Parathyroid adenoma (tissue), 2 donors: Measurements from ENCODE around the gene PRRC2B.

ENCODE experiments used
- H2AFZ ChIP-seq: fragments of 300-600 bp; sonication (generic); one replicate; pipeline ENCODE4 v1.7.0; 2017; ENCODE audit warnings: antibody characterized with exemption, mild to moderate bottlenecking
- H3K27ac ChIP-seq: fragments of 300-600 bp; sonication (generic); one replicate; pipeline ENCODE4 v1.7.0; 2017
- H3K27me3 ChIP-seq: fragments of 300-600 bp; sonication (generic); one replicate; pipeline ENCODE4 v1.7.0; 2017; ENCODE audit warnings: low read length; ENCODE audit not compliant: control insufficient read depth, insufficient read depth
- H3K36me3 ChIP-seq: fragments of 300-600 bp; sonication (generic); one replicate; pipeline ENCODE4 v1.7.0; 2017; ENCODE audit warnings: low read length; ENCODE audit not compliant: control insufficient read depth, insufficient read depth
- H3K4me1 ChIP-seq: fragments of 300-600 bp; sonication (generic); one replicate; pipeline ENCODE4 v1.7.0; 2017; ENCODE audit warnings: control low read depth
- H3K4me2 ChIP-seq: fragments of 300-600 bp; sonication (generic); one replicate; pipeline ENCODE4 v1.7.0; 2017; ENCODE audit warnings: low read length
- H3K4me3 ChIP-seq: fragments of 300-600 bp; sonication (generic); one replicate; pipeline ENCODE4 v1.7.0; 2017; ENCODE audit warnings: low read depth, low read length
- H3K79me2 ChIP-seq: fragments of 300-600 bp; sonication (generic); one replicate; pipeline ENCODE4 v1.7.0; 2017; ENCODE audit warnings: control low read depth
- H3K9ac ChIP-seq: fragments of 300-600 bp; sonication (generic); one replicate; pipeline ENCODE4 v1.7.0; 2017; ENCODE audit warnings: mild to moderate bottlenecking
- H3K9me3 ChIP-seq: fragments of 300-600 bp; sonication (generic); one replicate; pipeline ENCODE4 v1.7.0; 2017; ENCODE audit warnings: low read length; ENCODE audit not compliant: control insufficient read depth
- CTCF ChIP-seq: fragments of 300-600 bp; sonication (generic); IDR thresholded peaks from one replicate; pipeline ENCODE4 v1.7.0; 2017; ENCODE audit warnings: antibody characterized with exemption, mild to moderate bottlenecking
- donor health status: primary hyperparathyroidism.

The PRRC2B gene

DNA sequence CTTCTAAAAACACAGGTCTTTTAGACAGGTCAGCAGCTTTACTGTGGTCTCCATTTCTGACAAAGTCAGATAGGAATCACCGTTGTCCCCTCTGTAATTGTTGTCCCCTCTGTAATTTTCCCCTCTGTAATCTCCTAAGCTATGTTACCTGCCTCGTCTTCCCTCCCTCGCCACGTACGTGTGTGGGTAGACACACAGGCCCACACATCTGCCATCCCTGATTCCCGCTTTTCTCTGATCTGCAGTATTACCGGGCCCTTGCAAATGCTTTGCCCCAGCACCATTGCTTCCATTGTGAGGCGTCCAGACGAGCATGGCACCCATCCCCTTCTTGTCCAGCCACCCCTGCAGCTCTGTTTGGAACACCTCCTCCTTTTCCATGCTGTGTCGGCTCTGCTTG is 63.9 kb downstream of the PRRC2B start:
- TF ChIP-seq CTCF = no peak
- H3K4me1 ChIP-seq = no peaks in the 10 kb centered on the region
- H3K9ac ChIP-seq = no peak overlapping the region
- peaks cover 12% of the 10 kb centered on the region for H3K79me2 ChIP-seq
- no peak overlapping the region for H3K4me3 ChIP-seq
- H2AFZ ChIP-seq = no peak overlapping the region
- no peaks in the 10 kb centered on the region for H3K36me3 ChIP-seq
- H3K27ac ChIP-seq = no peak overlapping the region
- H3K27me3 ChIP-seq = no peaks in the 10 kb centered on the region
- no peaks in the 10 kb centered on the region for H3K9me3 ChIP-seq
- H3K4me2 ChIP-seq = no peak overlapping the region

DNA sequence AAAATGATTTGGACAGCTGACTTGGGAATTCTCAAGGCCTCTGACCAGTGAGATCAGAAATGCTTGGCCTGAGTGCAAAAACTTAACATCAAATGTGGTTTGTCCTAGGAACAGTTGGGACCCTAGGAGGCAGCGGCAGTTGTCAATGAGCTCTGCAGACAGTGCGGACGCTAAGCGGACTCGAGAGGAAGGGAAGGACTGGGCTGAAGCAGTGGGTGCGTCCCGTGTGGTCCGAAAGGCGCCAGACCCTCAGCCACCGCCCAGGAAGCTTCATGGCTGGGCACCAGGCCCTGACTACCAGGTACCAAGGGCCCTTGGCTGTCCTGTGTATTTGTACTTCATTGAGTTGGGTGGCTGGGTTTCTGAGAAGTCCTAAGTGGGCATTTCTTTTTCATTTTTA is 65.2 kb downstream of the PRRC2B start:
- Histone ChIP-seq H3K79me2 (peaks cover 12% of the 10 kb centered on the region), H2AFZ (no peak overlapping the region), H3K27ac (no peak overlapping the region), H3K4me1 (no peaks in the 10 kb centered on the region), H3K27me3 (no peaks in the 10 kb centered on the region), H3K9me3 (no peaks in the 10 kb centered on the region), H3K36me3 (no peaks in the 10 kb centered on the region), H3K9ac (no peak overlapping the region), H3K4me3 (no peak overlapping the region), H3K4me2 (no peak overlapping the region)
- TF ChIP-seq CTCF = no peak

DNA sequence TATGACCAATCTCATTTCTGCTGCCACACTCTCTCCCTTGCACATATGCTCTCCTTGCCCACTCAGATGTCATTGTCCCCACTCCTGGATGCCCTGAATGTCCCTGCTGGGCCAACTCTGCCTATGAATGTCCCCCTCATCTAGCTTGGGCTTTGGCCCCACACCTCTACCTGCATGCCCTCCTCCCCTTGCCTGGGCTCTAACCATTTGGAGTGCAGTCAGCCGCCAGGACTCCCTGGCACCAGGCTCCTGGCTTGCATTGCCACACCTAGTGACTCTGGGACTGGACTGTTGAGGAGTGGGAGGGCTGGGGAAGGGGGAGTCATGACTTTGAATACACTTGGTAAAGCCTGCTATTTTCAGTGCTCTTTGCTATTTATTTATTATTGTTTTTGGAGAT is 67.3 kb downstream of the PRRC2B start:
- Histone ChIP-seq H3K4me3 (no peak overlapping the region), H2AFZ (no peak overlapping the region), H3K79me2 (peaks cover 6% of the 10 kb centered on the region), H3K27me3 (no peaks in the 10 kb centered on the region), H3K36me3 (no peaks in the 10 kb centered on the region), H3K9ac (no peak overlapping the region), H3K9me3 (no peaks in the 10 kb centered on the region), H3K27ac (no peak overlapping the region), H3K4me1 (no peaks in the 10 kb centered on the region), H3K4me2 (no peak overlapping the region)
- no peak for TF ChIP-seq CTCF

DNA sequence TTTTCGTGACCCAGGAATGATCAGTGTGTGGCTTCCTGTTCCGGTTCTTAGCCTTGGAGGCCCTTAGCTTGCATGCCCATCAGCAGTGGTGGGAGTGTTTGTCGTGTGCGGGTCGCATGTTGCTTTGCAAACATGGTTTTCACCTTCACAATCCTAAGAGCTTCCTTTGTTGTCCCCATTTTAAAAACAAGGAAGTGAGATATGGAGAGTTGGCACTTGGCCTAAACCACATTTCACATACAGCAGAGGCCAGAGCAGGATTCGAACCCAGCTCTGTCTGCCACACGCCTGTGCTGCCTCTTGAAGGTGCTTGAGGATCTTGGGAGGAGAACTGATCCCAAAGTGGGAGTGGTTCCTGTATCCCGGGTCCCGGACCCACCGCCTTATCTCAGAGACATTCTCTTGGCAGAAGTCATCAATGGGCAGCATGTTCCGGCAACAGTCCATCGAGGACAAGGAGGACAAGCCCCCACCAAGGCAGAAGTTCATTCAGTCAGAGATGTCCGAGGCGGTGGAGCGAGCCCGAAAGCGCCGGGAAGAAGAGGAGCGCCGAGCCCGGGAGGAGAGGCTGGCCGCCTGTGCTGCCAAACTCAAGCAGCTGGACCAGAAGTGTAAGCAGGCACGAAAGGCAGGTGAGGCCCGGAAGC is 70.6 kb downstream of the PRRC2B start:
- H3K27ac ChIP-seq = no peak overlapping the region
- no peaks in the 10 kb centered on the region for H3K4me1 ChIP-seq
- H3K27me3 ChIP-seq = no peaks in the 10 kb centered on the region
- H3K79me2 ChIP-seq = peaks cover 19% of the 10 kb centered on the region
- H2AFZ ChIP-seq = no peak overlapping the region
- no peaks in the 10 kb centered on the region for H3K36me3 ChIP-seq
- no peak overlapping the region for H3K4me3 ChIP-seq
- no peaks in the 10 kb centered on the region for H3K9me3 ChIP-seq
- H3K9ac ChIP-seq = no peak overlapping the region
- TF ChIP-seq CTCF = no peak
- no peak overlapping the region for H3K4me2 ChIP-seq

GRCh38 chr9:131465401-131465800 is 71.5 kb downstream of the PRRC2B start:
- Histone ChIP-seq H3K4me3 (no peak overlapping the region), H3K4me2 (no peak overlapping the region), H3K4me1 (no peaks in the 10 kb centered on the region), H3K79me2 (peaks cover 23% of the 10 kb centered on the region), H3K36me3 (no peaks in the 10 kb centered on the region), H3K9me3 (no peaks in the 10 kb centered on the region), H3K27me3 (no peaks in the 10 kb centered on the region), H3K9ac (no peak overlapping the region), H2AFZ (no peak overlapping the region), H3K27ac (no peak overlapping the region)
- TF ChIP-seq CTCF = no peak
